Stimulated activated CD4-positive, alpha-beta T cell treated with anti-CD3 and anti-CD28 coated beads, TNF-alpha, amount 100 ng/mL, for 1 hour (primary cell): ENCODE results near the gene CCND3.
"Not testable (repeated sequence)": the region's sequence is repeated elsewhere in the genome, so short reads cannot be mapped to it uniquely, and the experiment has no call there.

Experiments
- DNase-seq, 3 donors: peaks; one replicate each; pipeline ENCODE4 v3.0.0-alpha.2; 2020; ENCODE audit warnings: low read depth in 3 of 3, low spot score in 1 of 3

Gene CCND3

GRCh38 chr6:41947581-41948220 is 6.1 kb upstream of the CCND3 start:
- no peak for DNase-seq

- DNase-seq: no peak
These were observed 1.8 kb upstream of the CCND3 start for GRCh38 chr6:41943456-41943855.

GRCh38 chr6:41942882-41943281 is 1.3 kb upstream of the CCND3 start:
- DNase-seq: not testable (repeated sequence)

- no peak for DNase-seq
These were observed 651 bp upstream of the CCND3 start for GRCh38 chr6:41942067-41942851.

GRCh38 chr6:41940759-41941279 is 789 bp downstream of the CCND3 start:
- peak in 1 of 3 donors; percentile 33 for DNase-seq

GRCh38 chr6:41939848-41940758 is 1.5 kb downstream of the CCND3 start:
- no peak for DNase-seq

GRCh38 chr6:41939176-41939847 is 2.3 kb downstream of the CCND3 start:
- DNase-seq: no peak

- DNase-seq: no peak
These were observed 2.9 kb downstream of the CCND3 start for GRCh38 chr6:41938590-41939175.

- DNase-seq: no peak
These were observed 3.6 kb downstream of the CCND3 start for GRCh38 chr6:41937861-41938574.

GRCh38 chr6:41937472-41937860 is 4.1 kb downstream of the CCND3 start:
- no peak for DNase-seq

GRCh38 chr6:41936073-41936837 is 5.4 kb downstream of the CCND3 start:
- peak in 1 of 3 donors; percentile 22 for DNase-seq

- DNase-seq: no peak
These were observed 5.9 kb downstream of the CCND3 start for GRCh38 chr6:41935685-41936072.

- DNase-seq: no peak
These were observed 6.4 kb downstream of the CCND3 start for GRCh38 chr6:41935193-41935574.

GRCh38 chr6:41934278-41935192 is 7.1 kb downstream of the CCND3 start:
- no peak for DNase-seq

- DNase-seq: no peak
These were observed 9.2 kb downstream of the CCND3 start for GRCh38 chr6:41932378-41932777.

GRCh38 chr6:41931792-41932191 is 9.8 kb downstream of the CCND3 start:
- DNase-seq: no peak

GRCh38 chr6:41929924-41930323 is 11.7 kb downstream of the CCND3 start:
- no peak for DNase-seq

- DNase-seq: no peak
These were observed 14.4 kb downstream of the CCND3 start for GRCh38 chr6:41927253-41927652.
